Measurements from ENCODE around the gene DLG3.
"Not testable (repeated sequence)": the region's sequence is repeated elsewhere in the genome, so short reads cannot be mapped to it uniquely, and the experiment has no call there.

The DLG3 gene

GRCh38 chrX:70444326-70444945, at the start of gene DLG3:
DLG3 (plus strand) TSS chrX:70444835; CDS start chrX:70445202, 367 bp downstream.
- DNase-seq = no peak

- no peak for DNase-seq
Measured at GRCh38 chrX:70398899-70399298, 45.7 kb upstream of the DLG3 start.

GRCh38 chrX:70400181-70400580, 44.5 kb upstream of the DLG3 start:
- not testable (repeated sequence) for DNase-seq

- DNase-seq = no peak
Measured at GRCh38 chrX:70402721-70403120, 41.9 kb upstream of the DLG3 start.

- no peak for DNase-seq
Measured at GRCh38 chrX:70405003-70405402, 39.6 kb upstream of the DLG3 start.

- no peak for DNase-seq
Measured at GRCh38 chrX:70410921-70411320, 33.7 kb upstream of the DLG3 start.

- DNase-seq = no peak
Measured at GRCh38 chrX:70411475-70411874, 33.2 kb upstream of the DLG3 start.

GRCh38 chrX:70421618-70422017, 23.0 kb upstream of the DLG3 start:
- DNase-seq = no peak

DNA sequence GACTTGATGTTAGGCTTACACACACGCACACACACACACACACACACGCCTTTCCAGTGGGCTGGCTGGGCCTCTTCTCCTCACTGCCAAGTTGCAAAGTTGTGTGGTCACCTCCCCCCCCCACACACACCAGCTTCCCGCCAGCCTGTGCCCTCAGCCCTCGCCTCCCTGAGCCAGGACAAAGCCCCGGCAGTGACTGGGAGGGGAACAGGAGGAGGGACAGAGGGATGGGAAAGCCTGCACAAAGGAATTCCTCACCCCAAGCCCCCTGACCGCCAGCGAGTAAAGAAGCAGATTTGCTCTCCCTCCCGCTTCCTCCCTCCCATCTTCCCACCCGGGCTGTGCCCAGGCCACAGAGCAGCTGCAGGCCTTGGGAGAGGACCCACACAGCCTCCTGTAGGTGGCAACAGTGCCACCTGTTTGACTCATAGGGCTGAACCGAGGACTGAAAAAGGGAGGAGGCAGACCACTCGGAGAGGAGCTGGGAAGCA, 21.7 kb upstream of the DLG3 start, which contains the start of gene GDPD2:
Gene GDPD2, plus strand, starts transcription at position 464 of the 491 bp plus-strand sequence. CDS start 1,671 bp downstream, outside the sequence.
- no peak for DNase-seq

GRCh38 chrX:70423936-70424675, 20.5 kb upstream of the DLG3 start:
- DNase-seq = no peak

- no peak for DNase-seq
Measured at GRCh38 chrX:70424801-70425200, 19.8 kb upstream of the DLG3 start.

DNA sequence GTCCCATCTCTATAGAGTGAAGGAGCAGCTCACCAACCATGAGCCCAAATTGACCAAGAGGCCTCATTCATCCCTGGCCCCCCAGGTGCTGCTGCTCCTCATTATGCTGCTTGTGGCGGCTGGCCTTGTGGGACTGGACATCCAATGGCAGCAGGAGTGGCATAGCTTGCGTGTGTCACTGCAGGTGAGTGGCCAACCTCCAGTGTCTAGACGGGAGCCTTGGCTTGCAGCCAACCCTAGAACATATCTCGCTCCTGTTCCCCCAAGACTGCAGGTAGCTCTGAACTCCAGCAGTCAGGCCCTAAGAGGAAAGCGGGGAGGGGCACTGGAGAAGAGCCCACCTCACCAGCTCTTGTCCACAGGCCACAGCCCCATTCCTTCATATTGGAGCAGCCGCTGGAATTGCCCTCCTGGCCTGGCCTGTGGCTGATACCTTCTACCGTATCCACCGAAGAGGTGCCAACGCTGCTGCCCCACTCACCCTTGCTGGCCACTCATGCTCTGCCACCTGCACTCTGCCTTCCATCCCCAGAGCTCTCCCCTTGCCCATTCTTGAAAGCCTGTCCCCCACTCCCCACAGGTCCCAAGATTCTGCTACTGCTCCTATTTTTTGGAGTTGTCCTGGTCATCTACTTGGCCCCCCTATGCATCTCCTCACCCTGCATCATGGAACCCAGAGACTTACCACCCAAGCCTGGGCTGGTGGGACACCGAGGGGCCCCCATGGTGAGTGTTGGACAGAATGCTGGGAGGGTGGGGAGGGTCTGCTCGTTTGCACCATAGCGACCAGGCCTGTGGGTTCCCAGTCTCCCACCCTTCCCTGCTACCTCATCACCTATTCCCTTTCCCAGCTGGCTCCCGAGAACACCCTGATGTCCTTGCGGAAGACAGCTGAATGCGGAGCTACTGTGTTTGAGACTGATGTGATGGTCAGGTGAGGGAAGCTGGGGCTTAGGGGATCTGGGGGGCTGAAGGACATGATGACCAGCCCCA, 18.1 kb upstream of the DLG3 start:
- no peak for DNase-seq

- DNase-seq = no peak
Measured at GRCh38 chrX:70427365-70427764, 17.3 kb upstream of the DLG3 start.

GRCh38 chrX:70429759-70430158, 14.9 kb upstream of the DLG3 start:
- DNase-seq = no peak

DNA sequence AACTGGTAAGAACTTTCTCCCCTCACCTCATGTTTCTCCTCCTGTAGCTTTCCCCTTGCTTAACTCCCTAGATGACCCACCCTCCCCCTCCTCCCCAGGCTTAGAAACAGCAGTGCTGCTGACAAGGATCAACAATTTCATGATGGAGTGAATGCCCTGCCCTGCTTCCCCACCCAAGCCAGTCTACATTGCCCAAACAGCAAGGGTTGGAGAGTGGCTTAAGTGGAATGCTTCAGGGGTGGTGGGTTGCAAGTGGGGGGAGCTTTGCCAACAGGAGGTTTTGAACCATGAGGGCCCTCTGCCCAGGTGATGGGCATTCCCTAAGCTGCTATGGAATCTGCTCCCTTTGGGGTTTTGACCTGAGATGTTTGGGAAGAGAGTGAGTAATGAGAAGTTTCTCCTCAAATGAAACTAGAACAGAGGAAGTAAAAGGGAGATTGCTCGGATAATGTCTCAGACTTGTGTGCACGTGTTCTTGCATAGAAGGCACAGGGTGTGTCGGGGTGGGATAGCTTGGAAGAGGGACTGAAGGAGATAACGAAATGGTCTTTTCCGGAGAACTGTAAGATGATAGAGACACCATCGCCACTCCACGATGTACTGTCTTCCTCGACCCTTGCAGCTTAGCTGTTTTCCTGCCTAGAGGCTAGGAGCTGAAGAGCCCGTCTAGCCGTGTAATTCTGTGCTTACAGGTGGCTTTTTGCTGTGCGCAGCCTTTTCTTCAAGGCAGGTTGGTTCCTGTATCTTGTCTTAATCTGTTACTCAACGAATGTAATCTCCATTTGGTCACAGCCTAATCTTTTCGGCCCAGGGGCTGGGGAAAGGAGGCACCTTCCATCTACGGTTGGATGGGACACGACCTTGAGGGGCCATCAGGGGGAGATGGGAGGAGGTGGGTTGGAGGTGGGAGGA, 11.4 kb upstream of the DLG3 start:
- no peak for DNase-seq

DNA sequence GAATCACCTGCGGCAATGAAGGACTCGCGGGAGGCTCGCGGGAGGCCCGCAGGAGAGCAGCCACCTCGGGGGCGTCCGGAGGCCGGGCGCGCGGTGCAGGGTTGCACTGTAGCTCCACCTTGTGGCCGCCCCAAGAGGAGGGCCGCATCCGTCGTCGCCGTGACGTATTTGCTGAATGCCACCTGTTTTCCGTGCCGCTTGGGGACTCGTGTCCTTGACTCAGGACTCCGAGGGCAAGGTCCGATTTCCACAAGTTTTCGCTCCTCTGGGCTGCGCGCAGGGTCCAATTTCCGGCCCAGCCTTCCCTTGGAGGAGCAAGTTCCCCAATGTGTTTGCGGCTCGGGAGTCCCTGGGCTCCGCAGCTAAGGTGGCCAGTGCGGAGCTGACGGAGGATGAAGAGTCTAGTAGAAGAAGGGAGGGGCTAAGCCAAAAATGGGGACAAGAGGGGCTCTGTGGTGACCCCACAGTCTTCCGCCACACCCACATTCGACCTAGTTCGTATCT, 10.7 kb upstream of the DLG3 start:
- peak; percentile 26 for DNase-seq

GRCh38 chrX:70434352-70434866, 10.2 kb upstream of the DLG3 start:
- DNase-seq = no peak

DNA sequence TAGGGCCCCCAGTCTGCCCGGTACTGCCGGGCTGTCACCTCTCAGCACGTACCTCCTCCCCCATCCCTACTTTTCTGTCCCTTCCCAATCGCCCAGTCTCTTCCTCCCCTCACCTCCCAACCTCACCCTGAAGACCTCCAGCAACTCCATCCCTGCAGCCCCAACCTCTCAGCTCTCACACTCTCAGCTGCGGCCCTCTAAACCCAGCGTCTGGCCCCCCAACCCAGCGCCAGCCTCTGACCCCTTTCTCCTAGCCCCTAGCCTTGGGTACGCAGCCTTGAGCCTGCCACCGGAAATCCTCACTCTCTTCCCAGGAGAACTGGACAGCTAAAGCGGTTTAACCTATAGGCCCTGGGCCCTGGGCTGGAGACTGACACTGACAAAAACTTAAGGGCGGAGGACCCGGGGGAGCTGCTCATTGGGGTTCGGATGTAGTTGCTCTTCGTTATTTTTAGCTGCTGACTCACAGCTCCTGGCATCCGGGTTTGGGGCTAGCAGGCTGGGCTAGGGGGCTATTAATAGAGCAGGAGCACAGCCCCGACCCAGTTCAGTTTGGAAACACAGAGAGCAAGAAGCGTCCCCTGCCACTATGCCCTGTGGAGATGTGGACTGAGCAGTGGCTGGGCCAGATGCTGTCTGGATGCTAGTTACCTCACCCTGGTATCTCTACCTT, 9.6 kb upstream of the DLG3 start:
- no peak for DNase-seq

GRCh38 chrX:70436343-70436742, 8.3 kb upstream of the DLG3 start:
- DNase-seq = no peak

- DNase-seq = no peak
Measured at GRCh38 chrX:70437011-70437410, 7.6 kb upstream of the DLG3 start.
